HUES6 (cell line): ENCODE measurements around the gene MKRN3.

Experiments used
- H3K27ac ChIP-seq: 2 replicates; pipeline ENCODE4 v1.7.0; 2013; ENCODE audit warnings: low read depth, mild to moderate bottlenecking, low read length, inconsistent platforms
- H3K27me3 ChIP-seq: 2 replicates; pipeline ENCODE4 v1.6.1; 2013; ENCODE audit warnings: low read length; ENCODE audit not compliant: control insufficient read depth, insufficient read depth
- H3K36me3 ChIP-seq: 2 replicates; pipeline ENCODE4 v1.6.1; 2013; ENCODE audit warnings: low read length; ENCODE audit not compliant: control insufficient read depth, insufficient read depth
- H3K4me1 ChIP-seq: 2 replicates; pipeline ENCODE4 v1.6.1; 2013; ENCODE audit warnings: low read length; ENCODE audit not compliant: control insufficient read depth, insufficient read depth
- H3K4me3 ChIP-seq: 2 replicates; pipeline ENCODE4 v1.5.1; 2013; ENCODE audit warnings: low read depth, low read length
- H3K9ac ChIP-seq: one replicate; pipeline ENCODE4 v1.6.1; 2013; ENCODE audit warnings: mild to moderate bottlenecking, low read length
- H3K9me3 ChIP-seq: 2 replicates; pipeline ENCODE4 v1.6.1; 2013; ENCODE audit warnings: low read depth, low read length; ENCODE audit not compliant: control insufficient read depth, insufficient read depth

MKRN3 gene

DNA sequence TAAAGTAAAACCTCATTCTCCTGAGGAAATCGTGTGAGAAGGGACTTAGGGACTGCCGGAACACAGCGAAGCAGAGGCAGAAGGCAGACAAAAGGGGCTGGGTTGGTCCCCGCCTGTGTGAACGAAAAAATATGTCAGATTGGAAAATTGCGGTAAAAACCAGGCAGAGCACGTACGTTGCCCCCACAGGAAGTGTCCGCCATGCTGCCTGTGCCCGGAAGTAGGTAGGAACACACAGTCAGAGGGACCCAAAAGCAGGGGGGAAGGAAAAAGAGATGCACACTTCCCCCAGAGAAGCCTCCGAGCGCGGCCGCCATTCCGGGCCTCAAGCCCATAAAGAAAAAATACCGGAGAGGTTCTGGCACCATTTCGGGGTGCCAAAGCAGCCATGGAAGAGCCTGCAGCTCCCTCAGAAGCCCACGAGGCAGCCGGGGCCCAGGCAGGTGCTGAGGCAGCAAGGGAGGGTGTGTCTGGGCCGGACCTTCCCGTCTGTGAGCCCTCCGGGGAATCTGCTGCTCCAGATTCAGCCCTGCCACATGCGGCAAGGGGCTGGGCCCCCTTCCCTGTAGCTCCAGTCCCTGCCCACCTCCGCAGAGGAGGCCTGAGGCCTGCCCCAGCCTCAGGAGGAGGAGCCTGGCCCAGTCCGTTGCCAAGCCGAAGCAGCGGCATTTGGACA lies at the start of gene MKRN3:
Gene MKRN3 (plus strand): TSS at position 280 of the 676 bp plus-strand sequence. CDS start 109 bp downstream, at position 389.
- H3K9ac ChIP-seq = no peak within 1 kb of the TSS
- no peaks in the 10 kb centered on the region for H3K27me3 ChIP-seq
- H3K4me3 ChIP-seq = no peak within 1 kb of the TSS
- H3K4me1 ChIP-seq = no peaks in the 10 kb centered on the region
- H3K9me3 ChIP-seq = peaks cover 34% of the 10 kb centered on the region
- no peaks in the 10 kb centered on the region for H3K36me3 ChIP-seq
- no peak within 1 kb of the TSS for H3K27ac ChIP-seq

DNA sequence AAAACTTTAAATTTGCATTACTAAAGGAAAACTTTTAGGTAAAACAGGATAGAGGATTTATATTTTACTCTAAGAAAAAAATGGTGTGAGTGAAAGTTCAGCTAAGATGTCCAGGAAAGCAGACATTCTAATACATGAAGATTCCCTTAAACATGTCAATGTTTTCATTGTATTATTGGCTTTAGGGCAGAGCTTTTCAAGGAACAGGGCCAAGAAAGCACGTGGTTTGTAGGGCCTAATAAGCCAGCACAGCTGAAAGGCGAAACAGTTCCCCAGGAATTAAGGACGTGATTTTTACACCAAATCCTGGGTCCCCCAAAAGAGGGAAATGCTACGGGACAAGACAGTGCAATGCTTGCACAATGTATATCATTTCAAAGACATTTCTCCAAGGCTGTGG lies 48.6 kb upstream of the MKRN3 start:
- H3K9me3 ChIP-seq = peaks cover 18% of the 10 kb centered on the region; the same call in 1 of the 2 replicates

GRCh38 chr15:23518104-23518503 lies 47.4 kb upstream of the MKRN3 start:
- no peak overlapping the region for H3K4me3 ChIP-seq
- peaks cover 16% of the 10 kb centered on the region; the same call in 1 of the 2 replicates for H3K9me3 ChIP-seq
- H3K4me1 ChIP-seq = no peaks in the 10 kb centered on the region
- H3K9ac ChIP-seq = no peak overlapping the region
- no peaks in the 10 kb centered on the region for H3K27me3 ChIP-seq
- H3K27ac ChIP-seq = no peak overlapping the region
- H3K36me3 ChIP-seq = no peaks in the 10 kb centered on the region

More for the DNA sequence above, 48.6 kb upstream of the MKRN3 start:
- Histone ChIP-seq H3K9ac (no peak overlapping the region), H3K36me3 (no peaks in the 10 kb centered on the region), H3K27me3 (no peaks in the 10 kb centered on the region), H3K4me3 (no peak overlapping the region), H3K27ac (no peak overlapping the region), H3K4me1 (no peaks in the 10 kb centered on the region)

DNA sequence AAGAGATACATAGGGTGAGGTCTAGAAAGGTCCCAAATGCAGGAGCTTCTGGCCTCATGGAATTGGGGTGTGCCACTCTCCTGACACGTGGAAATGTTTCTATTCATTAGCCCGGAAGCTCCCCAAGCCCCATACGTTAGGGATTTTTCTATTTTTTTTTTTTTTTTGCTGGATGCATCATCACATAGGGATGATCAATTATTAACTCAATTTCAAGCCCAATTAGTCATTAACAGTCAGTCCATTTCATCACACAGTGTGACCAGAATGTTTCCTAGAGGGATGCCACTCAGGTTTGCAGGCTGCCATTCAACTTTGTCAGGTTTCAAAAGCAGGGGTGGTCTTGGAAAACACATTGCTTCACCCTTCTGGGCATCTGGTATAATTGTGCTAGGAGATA lies 40.7 kb upstream of the MKRN3 start:
- no peaks in the 10 kb centered on the region for H3K36me3 ChIP-seq
- H3K4me3 ChIP-seq = no peak overlapping the region
- H3K9ac ChIP-seq = no peak overlapping the region
- peaks cover 3% of the 10 kb centered on the region; the same call in 1 of the 2 replicates for H3K9me3 ChIP-seq
- no peak overlapping the region for H3K27ac ChIP-seq
- H3K27me3 ChIP-seq = no peaks in the 10 kb centered on the region
- no peaks in the 10 kb centered on the region for H3K4me1 ChIP-seq

GRCh38 chr15:23529891-23530290 lies 35.6 kb upstream of the MKRN3 start:
- no peak overlapping the region for H3K9ac ChIP-seq
- H3K27me3 ChIP-seq = no peaks in the 10 kb centered on the region
- H3K27ac ChIP-seq = no peak overlapping the region
- H3K4me3 ChIP-seq = no peak overlapping the region
- H3K9me3 ChIP-seq = peaks cover 8% of the 10 kb centered on the region; the same call in 1 of the 2 replicates
- H3K36me3 ChIP-seq = no peaks in the 10 kb centered on the region
- no peaks in the 10 kb centered on the region for H3K4me1 ChIP-seq

DNA sequence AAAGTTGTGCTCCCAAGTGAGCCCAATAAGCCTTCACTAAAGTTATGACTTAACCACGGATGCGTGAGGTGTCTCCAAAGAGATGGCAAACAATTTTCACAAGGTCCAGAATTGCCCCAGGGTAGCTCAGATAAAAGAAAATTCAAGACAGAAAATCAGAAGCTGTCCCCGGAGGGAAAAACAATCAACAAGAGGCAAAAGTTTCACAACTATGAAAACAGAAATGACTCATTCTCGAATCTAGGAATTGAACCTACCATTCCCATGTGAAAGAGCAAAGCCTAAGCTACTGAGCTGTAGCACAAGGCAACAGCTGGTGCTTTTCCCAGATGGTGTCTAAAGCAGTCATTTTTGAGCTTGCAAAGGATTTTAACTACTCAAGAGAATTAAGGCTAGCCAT lies 33.5 kb upstream of the MKRN3 start:
- Histone ChIP-seq H3K4me1 (no peaks in the 10 kb centered on the region), H3K27me3 (no peaks in the 10 kb centered on the region), H3K4me3 (no peak overlapping the region), H3K9ac (no peak overlapping the region), H3K9me3 (peaks cover 23% of the 10 kb centered on the region; the same call in 1 of the 2 replicates), H3K27ac (no peak overlapping the region), H3K36me3 (no peaks in the 10 kb centered on the region)

DNA sequence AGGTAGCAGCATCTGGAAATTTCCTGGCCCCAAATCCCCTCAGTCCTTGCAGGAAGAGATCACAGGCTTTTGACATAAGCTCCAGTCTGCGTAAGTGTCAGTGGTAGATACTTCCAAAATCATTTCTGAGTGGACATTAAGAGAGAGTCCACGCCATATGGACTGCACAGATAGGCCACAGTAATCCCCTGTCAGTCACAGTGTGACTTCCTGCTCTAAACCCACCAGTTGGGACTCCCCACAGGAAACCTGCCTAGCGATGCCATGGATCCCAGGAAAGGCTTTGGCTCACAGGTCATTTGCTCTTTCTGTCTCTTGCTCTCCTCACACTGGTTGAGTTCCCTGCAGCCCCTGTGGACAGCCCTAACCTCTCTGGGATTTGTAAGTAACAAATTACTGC lies 28.8 kb upstream of the MKRN3 start:
- Histone ChIP-seq H3K27me3 (no peaks in the 10 kb centered on the region), H3K4me3 (no peak overlapping the region), H3K9ac (no peak overlapping the region), H3K27ac (no peak overlapping the region), H3K4me1 (no peaks in the 10 kb centered on the region), H3K36me3 (no peaks in the 10 kb centered on the region), H3K9me3 (peaks cover 28% of the 10 kb centered on the region; the same call in 1 of the 2 replicates)

DNA sequence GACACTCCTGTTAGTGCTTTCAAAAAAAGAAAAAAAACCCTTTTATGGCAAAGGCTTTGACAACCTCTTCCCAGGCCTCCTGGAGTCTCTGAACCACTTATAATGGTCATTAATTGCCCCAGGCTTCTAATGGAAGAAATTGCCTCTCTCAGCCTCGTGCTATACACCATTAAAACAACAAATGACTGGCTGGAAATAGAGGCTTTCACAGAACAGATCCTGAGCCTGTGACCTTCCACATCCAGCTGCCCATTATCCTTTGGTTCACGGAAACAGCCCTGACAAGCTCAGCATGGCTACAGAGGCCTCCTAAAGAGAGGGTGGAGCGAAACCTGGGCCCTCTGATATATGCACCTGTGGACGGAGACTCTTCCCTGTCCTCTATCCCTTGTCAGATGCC lies 26.8 kb upstream of the MKRN3 start:
- Histone ChIP-seq H3K9ac (no peak overlapping the region), H3K4me3 (no peak overlapping the region), H3K36me3 (no peaks in the 10 kb centered on the region), H3K9me3 (peaks cover 26% of the 10 kb centered on the region; the same call in 1 of the 2 replicates), H3K27ac (no peak overlapping the region), H3K4me1 (no peaks in the 10 kb centered on the region), H3K27me3 (no peaks in the 10 kb centered on the region)

DNA sequence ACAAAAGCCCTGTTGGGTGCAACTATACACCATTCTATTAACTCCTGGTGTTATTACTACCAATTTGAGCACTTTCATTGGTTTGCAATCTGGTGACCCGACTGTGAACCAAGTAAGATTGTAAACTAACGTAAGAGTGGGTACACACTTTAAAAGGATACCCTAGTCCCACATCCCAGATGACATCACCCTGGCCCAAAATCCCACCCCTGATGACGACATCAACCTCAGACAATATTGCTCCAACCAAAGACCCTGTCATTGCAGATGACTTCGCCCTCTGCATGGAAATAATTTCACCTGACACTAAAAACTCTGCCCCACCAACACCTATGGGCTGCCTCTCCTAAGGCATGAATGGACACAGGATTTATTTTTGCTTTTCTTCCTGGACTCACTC lies 25.6 kb upstream of the MKRN3 start:
- Histone ChIP-seq H3K36me3 (no peaks in the 10 kb centered on the region), H3K9ac (no peak overlapping the region), H3K9me3 (peaks cover 22% of the 10 kb centered on the region; the same call in 1 of the 2 replicates), H3K4me1 (no peaks in the 10 kb centered on the region), H3K27ac (no peak overlapping the region), H3K4me3 (no peak overlapping the region), H3K27me3 (no peaks in the 10 kb centered on the region)

DNA sequence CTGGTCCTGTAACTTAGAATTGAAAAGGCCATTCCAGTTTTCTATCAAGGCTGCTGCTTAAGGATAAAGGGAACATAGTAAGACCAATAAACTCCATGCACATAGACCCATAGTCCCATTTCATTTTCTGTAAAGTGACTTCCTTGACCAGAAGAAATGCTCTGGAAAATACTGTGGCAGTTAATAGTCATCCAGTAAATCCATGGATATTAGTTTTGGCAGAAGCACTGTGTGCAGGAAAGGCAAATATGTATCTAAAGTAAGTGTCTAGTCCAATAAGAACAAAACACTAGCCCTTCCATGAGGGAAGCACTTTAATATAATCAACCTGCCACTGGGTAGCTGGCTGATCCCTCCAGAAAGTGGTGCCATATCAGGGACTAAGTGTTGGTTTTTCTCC lies 19.3 kb upstream of the MKRN3 start:
- H3K9me3 ChIP-seq = peaks cover 12% of the 10 kb centered on the region; the same call in 1 of the 2 replicates
- no peak overlapping the region for H3K9ac ChIP-seq
- no peak overlapping the region for H3K27ac ChIP-seq
- H3K4me3 ChIP-seq = no peak overlapping the region
- H3K27me3 ChIP-seq = no peaks in the 10 kb centered on the region
- no peaks in the 10 kb centered on the region for H3K4me1 ChIP-seq
- H3K36me3 ChIP-seq = no peaks in the 10 kb centered on the region

GRCh38 chr15:23548071-23548470 lies 17.4 kb upstream of the MKRN3 start:
- peaks cover 11% of the 10 kb centered on the region; the same call in 1 of the 2 replicates for H3K9me3 ChIP-seq
- H3K36me3 ChIP-seq = no peaks in the 10 kb centered on the region
- H3K27me3 ChIP-seq = no peaks in the 10 kb centered on the region
- no peak overlapping the region for H3K27ac ChIP-seq
- H3K4me3 ChIP-seq = no peak overlapping the region
- no peak overlapping the region for H3K9ac ChIP-seq
- no peaks in the 10 kb centered on the region for H3K4me1 ChIP-seq
